Astrocyte of the hippocampus (primary cell): ENCODE results near the gene TSPOAP1.

Experiments used
- DNase-seq: peaks from one replicate; pipeline ENCODE4 v3.0.0; 2011; ENCODE audit warnings: low read depth, low spot score

Gene TSPOAP1

DNA sequence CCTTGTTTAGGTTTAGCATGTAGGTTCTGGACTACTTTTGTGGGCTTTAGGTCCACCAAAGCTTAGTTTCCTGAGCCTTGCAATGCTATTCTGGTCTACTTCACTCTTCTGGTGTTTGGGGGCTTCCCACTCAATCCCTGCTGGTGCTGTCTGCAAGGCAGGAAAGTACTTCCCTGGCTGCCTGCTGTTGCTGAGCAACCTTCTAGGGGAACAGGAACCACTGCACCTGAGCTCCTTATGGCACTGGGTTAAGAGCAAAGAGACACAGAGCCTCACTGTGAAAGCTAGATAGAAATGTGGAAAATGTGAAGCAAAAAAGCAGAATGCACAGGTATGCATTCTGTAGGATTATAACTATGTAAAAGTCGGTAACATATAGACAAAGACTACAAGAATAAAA is 64.8 kb downstream of the TSPOAP1 start:
- DNase-seq: no peak

DNA sequence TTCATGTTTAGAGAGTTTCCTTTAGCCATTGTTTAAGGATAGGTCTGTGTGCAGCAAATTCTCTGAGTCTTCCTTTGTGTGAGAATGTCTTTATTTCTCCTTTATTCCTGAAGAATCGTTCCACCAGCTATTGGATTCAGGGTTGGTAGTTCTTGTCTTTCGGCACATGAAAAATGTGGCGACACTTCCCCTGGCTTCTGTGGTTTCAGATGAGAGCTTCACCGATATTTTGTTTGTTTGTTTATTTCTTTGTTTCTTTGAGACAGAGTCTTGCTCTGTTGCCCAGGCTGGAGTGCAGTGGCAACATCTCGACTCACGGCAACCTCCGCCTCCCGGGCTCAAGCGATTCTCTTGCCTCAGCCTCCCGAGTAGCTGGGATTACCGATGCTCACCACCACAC is 66.4 kb downstream of the TSPOAP1 start:
- DNase-seq: no peak

DNA sequence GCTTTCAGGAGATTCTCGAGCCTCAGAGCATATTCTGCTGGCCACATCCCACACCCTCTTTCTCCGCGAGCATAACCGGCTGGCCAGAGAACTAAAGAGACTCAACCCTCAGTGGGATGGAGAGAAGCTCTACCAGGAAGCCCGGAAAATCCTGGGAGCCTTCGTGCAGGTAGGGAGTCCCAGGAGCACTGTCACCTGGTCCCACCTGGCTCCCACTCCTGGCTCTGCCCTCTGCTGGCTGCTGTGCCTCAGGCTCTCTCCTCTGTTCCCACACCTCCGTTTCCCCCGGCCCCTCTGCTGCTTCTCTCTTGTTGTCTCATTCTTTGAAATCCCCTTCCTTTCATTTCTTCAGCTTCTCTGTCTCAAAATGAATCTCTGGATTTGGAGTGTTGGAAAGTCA is 73.8 kb downstream of the TSPOAP1 start:
- DNase-seq: no peak

DNA sequence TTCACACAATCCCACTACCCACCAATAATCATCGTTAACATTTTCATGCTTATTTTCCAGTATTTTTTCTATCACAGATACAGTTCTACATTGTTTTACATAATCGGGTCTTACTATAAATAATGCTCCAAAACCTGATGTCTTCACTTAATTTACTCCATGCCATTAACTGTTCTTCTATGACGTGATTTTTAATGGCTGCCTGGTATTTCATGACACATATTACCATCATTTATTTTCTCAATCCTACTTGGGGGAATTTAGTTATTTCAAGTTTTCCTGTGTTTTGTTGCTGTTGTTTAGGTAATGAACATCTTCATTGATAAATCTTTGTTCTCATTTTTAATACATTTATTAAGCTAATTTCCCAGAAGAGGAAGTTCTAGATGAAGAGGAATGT is 75.5 kb downstream of the TSPOAP1 start:
- DNase-seq: no peak

DNA sequence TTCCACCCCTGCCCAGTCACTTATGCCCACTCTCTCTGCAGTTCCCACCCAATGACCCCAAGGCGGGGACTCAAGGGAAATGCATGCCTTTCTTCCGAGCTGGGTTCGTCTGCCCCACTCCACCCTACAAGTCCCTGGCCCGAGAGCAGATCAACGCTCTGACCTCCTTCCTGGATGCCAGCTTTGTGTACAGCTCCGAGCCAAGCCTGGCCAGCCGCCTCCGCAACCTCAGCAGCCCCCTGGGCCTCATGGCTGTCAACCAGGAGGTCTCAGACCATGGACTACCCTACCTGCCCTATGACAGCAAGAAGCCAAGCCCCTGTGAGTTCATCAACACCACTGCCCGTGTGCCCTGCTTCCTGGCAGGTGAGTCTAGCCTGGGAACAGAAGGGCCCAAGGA is 76.5 kb downstream of the TSPOAP1 start:
- DNase-seq: no peak
